GM12801 (cell line): ENCODE measurements around the gene ZNF385A.

ENCODE experiments used
- TF ChIP-seq, protein P1 (sequence below): IDR thresholded peaks from one replicate; pipeline ENCODE4 v1.5.1; 2011; ENCODE audit warnings: control low read depth; ENCODE audit not compliant: insufficient read length; ENCODE audit errors: extremely low read depth

ZNF385A gene

DNA sequence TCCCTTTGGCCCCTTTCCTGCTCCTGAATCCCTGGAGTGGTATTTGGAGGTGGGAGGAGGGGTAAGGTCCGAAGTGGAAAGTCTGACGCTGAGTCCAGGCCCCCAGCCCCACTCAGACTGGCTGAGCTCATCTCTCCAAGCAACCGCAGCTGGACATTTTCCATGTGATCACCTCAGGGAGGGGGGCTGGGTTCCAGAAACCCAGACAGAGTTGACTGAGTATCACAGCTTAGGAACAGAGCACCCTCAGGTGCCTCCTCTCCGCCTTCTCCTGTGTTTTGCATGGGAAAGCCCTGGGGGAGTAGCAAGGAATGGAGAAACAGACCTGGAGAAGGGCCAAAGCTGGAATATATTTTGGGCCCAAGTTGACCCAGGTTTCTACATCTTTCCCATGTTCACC lies 42.6 kb upstream of the ZNF385A start:
- TF ChIP-seq, protein P1, sequence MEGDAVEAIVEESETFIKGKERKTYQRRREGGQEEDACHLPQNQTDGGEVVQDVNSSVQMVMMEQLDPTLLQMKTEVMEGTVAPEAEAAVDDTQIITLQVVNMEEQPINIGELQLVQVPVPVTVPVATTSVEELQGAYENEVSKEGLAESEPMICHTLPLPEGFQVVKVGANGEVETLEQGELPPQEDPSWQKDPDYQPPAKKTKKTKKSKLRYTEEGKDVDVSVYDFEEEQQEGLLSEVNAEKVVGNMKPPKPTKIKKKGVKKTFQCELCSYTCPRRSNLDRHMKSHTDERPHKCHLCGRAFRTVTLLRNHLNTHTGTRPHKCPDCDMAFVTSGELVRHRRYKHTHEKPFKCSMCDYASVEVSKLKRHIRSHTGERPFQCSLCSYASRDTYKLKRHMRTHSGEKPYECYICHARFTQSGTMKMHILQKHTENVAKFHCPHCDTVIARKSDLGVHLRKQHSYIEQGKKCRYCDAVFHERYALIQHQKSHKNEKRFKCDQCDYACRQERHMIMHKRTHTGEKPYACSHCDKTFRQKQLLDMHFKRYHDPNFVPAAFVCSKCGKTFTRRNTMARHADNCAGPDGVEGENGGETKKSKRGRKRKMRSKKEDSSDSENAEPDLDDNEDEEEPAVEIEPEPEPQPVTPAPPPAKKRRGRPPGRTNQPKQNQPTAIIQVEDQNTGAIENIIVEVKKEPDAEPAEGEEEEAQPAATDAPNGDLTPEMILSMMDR, result no peak

DNA sequence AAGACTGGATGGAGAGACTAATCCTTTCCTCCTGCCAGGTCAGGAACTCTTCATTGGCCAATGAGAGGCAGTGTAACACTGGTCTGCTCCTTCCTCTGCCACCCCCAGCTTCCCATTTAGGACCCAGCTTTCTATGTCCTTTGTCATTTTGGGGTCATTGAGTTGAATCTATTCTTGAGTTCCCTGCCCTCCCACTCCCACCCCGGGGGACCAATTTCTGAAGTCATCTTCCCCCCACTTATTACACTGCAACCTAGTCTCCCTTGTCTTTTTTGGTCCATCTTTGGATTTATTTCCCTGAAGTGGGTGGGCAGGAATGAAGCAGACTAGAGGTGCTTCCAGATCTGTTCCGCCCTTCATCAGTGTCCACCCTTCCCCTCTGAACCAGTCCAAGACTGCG lies 42.2 kb upstream of the ZNF385A start:
- TF ChIP-seq, protein P1, result no peak

DNA sequence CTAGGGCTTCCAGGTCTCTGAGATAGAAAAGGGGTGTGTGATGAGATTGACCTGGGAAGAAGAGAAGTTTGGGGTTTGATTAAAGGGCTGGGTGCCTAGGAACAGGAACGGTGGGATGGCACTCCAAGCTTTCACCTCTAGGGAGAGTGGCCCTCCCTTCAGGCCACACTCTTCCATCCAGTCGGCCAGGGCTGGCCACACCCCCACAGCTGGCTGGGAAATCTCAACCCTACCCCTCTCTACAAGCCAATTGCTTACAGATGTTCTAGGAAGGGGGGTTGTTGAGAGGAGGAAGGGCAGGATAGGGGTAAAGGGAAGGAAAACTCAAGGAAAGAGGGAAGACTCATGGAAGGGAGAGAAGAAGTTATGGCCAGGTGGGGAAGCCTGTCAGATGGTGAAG lies 41.2 kb upstream of the ZNF385A start:
- TF ChIP-seq, protein P1, result no peak

DNA sequence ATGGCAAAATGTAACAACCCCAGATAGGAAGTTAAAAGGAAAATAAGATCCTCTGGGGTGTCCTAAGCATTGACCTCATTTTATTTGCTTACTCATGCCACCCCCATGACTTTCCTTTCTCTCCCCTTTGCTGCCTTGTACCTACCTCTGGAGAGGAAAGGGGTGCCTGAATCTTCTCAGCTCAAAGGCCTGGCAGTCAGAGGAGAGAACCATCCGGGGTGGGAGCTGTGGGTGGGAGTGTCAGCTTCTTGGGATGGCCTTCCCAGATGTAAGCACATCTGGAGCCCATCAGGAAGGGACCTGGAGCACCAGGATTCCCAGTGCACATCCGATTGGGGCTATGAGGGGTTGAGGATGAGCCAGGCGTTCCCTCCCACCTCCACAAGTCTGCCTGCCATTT lies 39.7 kb upstream of the ZNF385A start:
- TF ChIP-seq, protein P1, result no peak

DNA sequence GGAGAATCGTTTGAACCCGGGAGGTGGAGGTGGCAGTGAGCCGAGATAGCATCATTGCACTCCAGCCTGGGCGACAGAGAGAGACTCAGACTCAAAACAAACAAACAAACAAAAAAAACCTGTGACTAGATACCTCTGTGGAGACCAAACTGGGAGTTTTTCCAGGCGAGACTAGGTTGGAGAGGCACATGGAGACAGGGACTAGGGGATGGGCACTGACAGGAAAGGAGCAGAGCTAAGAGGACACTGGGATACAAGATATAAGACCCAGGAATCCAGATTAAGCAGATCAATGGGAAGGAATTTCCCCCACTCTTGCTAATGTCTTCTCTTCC lies 39.2 kb upstream of the ZNF385A start:
- TF ChIP-seq, protein P1, result no peak

DNA sequence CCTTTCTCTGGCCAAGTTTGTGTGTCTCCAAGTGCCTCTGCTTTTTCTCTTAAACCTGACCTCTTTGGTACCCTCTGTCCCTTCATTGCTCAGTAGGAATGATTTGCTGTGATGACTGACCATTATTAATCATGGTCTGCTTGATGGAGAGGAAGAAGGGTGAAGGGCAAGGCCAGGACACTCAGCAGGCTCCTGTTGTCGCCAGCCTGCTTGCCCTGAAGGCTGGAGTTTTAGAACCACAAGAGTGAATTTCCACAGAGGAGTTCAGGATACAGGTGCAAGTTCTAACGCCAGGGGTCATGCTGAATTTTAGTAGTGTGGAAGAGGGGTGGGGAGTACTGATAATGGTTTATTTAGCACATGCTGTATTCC lies 37.3 kb upstream of the ZNF385A start:
- TF ChIP-seq, protein P1, result no peak

DNA sequence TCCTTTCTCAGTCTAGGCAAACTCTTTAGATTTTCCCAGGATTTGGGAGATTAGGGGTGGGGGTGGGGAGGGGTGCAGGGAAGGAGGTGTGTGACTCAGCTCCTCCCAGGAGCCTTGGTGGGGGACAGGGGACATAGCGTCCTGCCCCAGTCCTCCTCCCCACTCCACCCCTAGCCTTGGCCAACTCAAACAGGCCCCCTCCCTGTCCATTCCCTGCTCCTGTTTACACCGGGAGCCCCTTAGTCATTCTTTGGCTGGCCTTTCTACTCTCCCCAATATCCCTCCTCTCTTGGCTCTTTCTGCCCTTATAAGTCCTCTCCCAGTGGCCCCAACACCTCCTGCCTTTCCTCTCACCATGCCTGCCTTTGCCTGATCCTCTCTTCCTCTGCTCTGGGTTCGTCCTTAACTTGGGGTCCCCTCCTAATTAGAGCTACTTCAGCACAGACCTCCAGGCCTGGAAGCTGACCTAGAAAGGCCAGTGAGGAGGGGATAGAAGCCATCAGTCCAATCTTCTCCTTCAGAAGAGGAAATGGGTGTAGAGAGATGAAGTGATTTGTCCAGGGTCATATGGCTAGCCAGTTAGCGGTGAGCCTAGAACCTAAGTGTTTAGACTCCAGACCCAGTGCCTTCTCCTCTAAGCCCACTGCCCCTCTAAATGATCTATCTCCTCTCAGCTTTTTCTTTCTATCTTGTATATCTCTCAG lies 36.8 kb upstream of the ZNF385A start:
- TF ChIP-seq, protein P1, result no peak
